HFFc6 (cell line): ENCODE measurements around the gene SUSD1. TPM values are rescaled to one million over a fixed set of nuclear protein-coding genes. Genes with fewer than 3 reads are reported as not detected.

ENCODE experiments used
- DNase-seq: peaks from one replicate; pipeline ENCODE4 v3.0.0-alpha.2; 2018
- H3K27ac Mint-ChIP-seq: 2 replicates; pipeline ENCODE4 v1.8.0; 2020; ENCODE audit warnings: mild to moderate bottlenecking, mixed read lengths
- H3K27me3 Mint-ChIP-seq: 2 replicates; pipeline ENCODE4 v1.8.0; 2021; ENCODE audit warnings: mild to moderate bottlenecking, moderate library complexity, mixed read lengths; ENCODE audit not compliant: insufficient read depth
- H3K36me3 Mint-ChIP-seq: 2 replicates; pipeline ENCODE4 v1.8.0; 2021; ENCODE audit warnings: low read depth, mixed read lengths
- H3K4me1 Mint-ChIP-seq: 2 replicates; pipeline ENCODE4 v1.8.0; 2020; ENCODE audit warnings: low read depth, mixed read lengths
- H3K4me3 Mint-ChIP-seq: 2 replicates; pipeline ENCODE4 v1.8.0; 2020; ENCODE audit warnings: mild to moderate bottlenecking, moderate library complexity, mixed read lengths
- H3K9me3 Mint-ChIP-seq: 2 replicates; pipeline ENCODE4 v1.8.0; 2020; ENCODE audit warnings: mild to moderate bottlenecking, mixed read lengths
- long read RNA-seq: library from polyadenylated mRNA; unstranded; transcript quantifications from one replicate; pipeline ENCODE4 v2.0.0, GENCODE V29; 2019
- total RNA-seq, 6 experiments: library from RNA; stranded (reverse); fragmentation: NEBNext Ultra II Directional; extraction: Animal tissue kit (Norgen Biotek cat#: 25700); gene quantifications; 2 replicates in 1 of 6; 3 replicates in 5 of 6; pipeline ENCODE4 v1.2.3, GENCODE V29; 2021
- TF ChIP-seq, protein P1 (sequence below): fragments of 200-600 bp; sonication (generic); IDR thresholded peaks from 2 replicates; pipeline ENCODE4 v1.5.0; 2021; ENCODE audit warnings: antibody characterized with exemption, mild to moderate bottlenecking

Gene SUSD1
- total RNA-seq = 1 to 10 TPM; 3.5 to 9.4 (median 8.2) TPM
- long read RNA-seq, partial matches to known transcripts = 2 of 3 reads
- long read RNA-seq, other reads (novel, unspliced or antisense) = 0 of 3 reads

DNA sequence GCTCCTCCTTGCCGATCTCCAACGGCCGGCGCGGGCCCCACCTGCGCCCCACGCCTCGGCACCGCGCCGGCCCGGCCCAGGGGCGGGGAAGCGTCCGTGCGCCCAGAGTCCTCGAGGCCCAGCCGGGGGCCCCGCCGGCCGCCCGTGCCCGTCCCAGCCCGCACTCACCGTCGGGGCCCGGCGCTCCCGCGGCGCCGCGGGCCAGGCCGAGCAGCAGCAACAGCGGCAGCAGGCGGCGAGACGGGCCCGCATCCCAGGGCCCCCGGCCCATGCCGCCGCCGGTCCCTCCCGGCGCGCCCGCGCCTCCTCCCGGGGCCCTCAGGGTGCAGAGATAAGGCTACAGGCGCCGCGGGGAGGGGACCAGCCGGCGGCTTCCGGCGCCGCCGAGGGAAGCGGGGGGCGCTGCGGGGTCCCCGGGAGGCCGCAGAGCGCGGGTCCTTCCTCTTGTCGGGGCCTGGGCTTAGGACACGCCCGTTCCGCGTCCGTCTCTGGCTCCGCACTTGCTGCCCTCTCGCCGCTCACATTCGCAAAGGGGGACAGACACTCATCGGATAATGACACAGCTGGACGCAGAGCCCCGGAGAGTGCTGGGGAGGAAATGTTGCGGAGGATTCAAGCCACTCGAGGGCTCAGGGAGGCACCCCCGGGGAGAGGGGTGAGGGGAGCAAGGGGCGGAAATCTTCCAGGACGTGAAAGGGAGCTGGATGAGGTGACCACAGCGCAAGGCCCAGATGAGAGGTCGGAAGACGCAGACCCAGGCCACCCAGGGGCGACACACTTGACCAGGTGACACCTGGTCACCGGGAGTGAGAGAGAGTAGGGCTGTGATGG is at the start of gene SUSD1:
TSS of gene SUSD1 (minus strand) at position 333 of the 831 bp plus-strand sequence. CDS start at position 271, 62 bp downstream.
- Mint-ChIP-seq H3K27ac (peak within 1 kb of the TSS; percentile 81), H3K4me1 (peaks cover 21% of the 10 kb centered on the region), H3K36me3 (peaks cover 17% of the 10 kb centered on the region), H3K9me3 (no peaks in the 10 kb centered on the region), H3K4me3 (peak within 1 kb of the TSS; percentile 88), H3K27me3 (peaks cover 8% of the 10 kb centered on the region)
- DNase-seq = no peak
- TF ChIP-seq, protein P1, sequence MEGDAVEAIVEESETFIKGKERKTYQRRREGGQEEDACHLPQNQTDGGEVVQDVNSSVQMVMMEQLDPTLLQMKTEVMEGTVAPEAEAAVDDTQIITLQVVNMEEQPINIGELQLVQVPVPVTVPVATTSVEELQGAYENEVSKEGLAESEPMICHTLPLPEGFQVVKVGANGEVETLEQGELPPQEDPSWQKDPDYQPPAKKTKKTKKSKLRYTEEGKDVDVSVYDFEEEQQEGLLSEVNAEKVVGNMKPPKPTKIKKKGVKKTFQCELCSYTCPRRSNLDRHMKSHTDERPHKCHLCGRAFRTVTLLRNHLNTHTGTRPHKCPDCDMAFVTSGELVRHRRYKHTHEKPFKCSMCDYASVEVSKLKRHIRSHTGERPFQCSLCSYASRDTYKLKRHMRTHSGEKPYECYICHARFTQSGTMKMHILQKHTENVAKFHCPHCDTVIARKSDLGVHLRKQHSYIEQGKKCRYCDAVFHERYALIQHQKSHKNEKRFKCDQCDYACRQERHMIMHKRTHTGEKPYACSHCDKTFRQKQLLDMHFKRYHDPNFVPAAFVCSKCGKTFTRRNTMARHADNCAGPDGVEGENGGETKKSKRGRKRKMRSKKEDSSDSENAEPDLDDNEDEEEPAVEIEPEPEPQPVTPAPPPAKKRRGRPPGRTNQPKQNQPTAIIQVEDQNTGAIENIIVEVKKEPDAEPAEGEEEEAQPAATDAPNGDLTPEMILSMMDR = no peak

DNA sequence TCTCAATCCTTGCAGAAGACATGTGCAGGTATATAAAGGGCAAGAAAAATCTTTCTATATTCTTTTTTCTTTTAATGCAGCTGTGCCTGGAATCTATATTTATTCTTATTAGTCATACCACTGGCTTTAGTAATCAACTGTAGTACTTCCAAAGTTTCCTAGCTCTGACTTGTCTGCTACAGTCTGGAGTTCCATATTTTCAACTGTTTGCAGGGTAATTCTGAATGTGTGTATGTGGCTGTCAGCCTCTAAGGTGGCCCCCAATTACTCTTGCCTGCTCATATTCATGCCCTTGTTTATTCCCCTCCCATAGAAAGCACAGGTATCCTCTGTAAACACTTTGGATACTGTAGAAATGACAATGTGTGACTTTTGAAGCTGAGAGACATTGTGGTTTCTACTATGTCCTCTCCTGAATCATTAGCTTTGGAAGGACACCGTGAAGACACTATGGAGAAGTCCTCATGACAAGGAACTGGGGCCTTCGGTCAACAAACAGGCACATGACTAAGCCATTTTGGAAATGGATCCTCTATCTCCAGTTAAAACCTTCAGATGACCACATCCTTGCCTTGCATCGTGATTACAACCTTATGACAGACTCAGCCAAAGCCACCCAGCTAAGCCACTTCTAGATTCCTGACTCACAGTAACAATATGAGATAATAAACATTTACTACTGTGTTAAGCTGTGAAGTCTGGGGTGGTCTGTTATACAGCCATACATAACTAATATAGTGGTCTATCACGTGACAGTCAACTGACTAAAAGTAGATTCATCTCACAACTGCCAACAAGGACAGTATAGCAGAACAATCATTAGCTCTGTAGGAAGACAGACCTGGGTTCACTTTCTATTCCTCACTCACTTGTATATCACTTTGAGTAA is 49.5 kb upstream of the SUSD1 start:
- peaks cover 30% of the 10 kb centered on the region for H3K4me1 Mint-ChIP-seq
- H3K27me3 Mint-ChIP-seq = no peaks in the 10 kb centered on the region
- TF ChIP-seq, protein P1 = no peak
- peak; percentile 75 for DNase-seq
- H3K9me3 Mint-ChIP-seq = no peaks in the 10 kb centered on the region
- peak overlapping the region; percentile 66 for H3K4me3 Mint-ChIP-seq
- peaks cover 36% of the 10 kb centered on the region for H3K36me3 Mint-ChIP-seq
- peak overlapping the region; percentile 96 for H3K27ac Mint-ChIP-seq

DNA sequence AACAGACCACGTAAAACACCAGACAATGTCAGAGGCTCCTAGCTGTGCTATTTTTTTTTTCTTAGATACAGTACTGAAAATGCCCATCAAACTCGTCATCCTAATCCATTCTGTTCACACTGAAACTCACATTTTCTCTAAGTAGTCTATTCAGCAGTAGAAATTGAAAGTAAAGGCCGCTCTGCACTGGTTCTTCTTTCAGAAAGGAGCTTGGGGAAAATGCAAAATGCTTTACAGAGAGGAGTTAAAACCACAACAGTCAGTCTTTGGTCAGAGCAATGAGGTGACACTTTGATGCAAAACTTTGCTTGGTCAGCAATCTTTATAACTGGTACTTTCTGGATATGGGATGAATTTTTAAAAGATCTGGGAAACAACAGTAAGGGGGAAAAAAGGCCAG is 43.8 kb upstream of the SUSD1 start:
- H3K36me3 Mint-ChIP-seq = peaks cover 29% of the 10 kb centered on the region
- H3K4me1 Mint-ChIP-seq = peaks cover 10% of the 10 kb centered on the region
- DNase-seq = no peak
- H3K27me3 Mint-ChIP-seq = no peaks in the 10 kb centered on the region
- H3K27ac Mint-ChIP-seq = no peak overlapping the region
- H3K9me3 Mint-ChIP-seq = no peaks in the 10 kb centered on the region
- TF ChIP-seq, protein P1 = no peak
- H3K4me3 Mint-ChIP-seq = no peak overlapping the region

DNA sequence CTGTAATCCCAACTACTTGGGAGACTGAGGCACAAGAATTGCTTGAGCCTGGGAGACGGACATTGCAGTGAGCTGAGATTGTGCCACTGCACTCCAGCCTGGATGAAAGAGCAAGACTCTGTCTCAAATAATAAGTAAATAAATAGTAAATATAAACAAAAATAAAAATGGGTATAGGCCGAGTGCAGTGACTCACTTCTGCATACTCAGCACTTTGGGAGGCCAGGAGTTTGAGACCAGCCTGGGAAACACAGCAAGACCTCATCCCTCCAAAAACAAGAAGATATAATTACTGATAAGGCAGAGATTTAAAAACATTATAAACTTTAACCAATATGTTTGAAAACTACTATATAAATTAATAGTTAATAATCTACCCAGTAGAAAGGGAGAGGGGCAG is 37.8 kb upstream of the SUSD1 start:
- H3K4me3 Mint-ChIP-seq = no peak overlapping the region
- H3K4me1 Mint-ChIP-seq = no peaks in the 10 kb centered on the region
- peaks cover 8% of the 10 kb centered on the region for H3K9me3 Mint-ChIP-seq

DNA sequence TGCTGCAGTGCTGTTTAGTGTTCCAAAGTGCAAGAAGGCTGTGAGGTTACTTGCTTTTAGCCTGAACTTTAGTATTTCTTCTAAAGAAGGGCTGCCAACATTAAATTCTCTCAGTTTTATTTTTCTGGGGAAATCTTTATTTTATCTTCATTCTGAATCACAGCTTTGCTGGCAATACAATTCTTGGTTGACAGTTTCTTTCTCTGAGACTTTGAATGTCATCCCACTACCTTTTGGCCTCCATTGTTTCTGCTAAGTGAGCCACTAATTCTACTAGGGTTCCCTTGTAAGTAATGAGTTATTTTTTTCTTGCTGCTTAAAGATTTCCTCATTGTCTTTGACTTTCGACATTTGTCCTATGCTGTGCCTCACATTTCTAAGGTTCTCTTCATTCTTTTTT is 32.4 kb upstream of the SUSD1 start:
- Mint-ChIP-seq H3K27me3 (peaks cover 3% of the 10 kb centered on the region; the same call in 1 of the 2 replicates), H3K27ac (no peak overlapping the region)

More for the DNA sequence above, 37.8 kb upstream of the SUSD1 start:
- Mint-ChIP-seq H3K36me3 (peaks cover 39% of the 10 kb centered on the region), H3K27me3 (no peaks in the 10 kb centered on the region), H3K27ac (no peak overlapping the region)
- no peak for DNase-seq
- TF ChIP-seq, protein P1 = no peak

More for the DNA sequence above, 32.4 kb upstream of the SUSD1 start:
- H3K4me3 Mint-ChIP-seq = no peak overlapping the region
- DNase-seq = no peak
- peaks cover 71% of the 10 kb centered on the region for H3K36me3 Mint-ChIP-seq
- peaks cover 13% of the 10 kb centered on the region for H3K9me3 Mint-ChIP-seq
- TF ChIP-seq, protein P1 = no peak
- peaks cover 31% of the 10 kb centered on the region for H3K4me1 Mint-ChIP-seq
